ENCODE data around the gene AKAP3.

Gene AKAP3

GRCh38 chr12:4648501-4649357 is at the start of gene AKAP3, which contains the start of gene NDUFA9:
AKAP3 (minus strand) TSS chr12:4649051; CDS start chr12:4638196, 10,855 bp downstream.
NDUFA9 (plus strand) TSS chr12:4649114; CDS start chr12:4649127, 13 bp downstream.
- DNase-seq, result peak; percentile 84 to 93 (median 89)

GRCh38 chr12:4690760-4691159 is 41.9 kb upstream of the AKAP3 start:
- no peak for DNase-seq

GRCh38 chr12:4685317-4685716 is 36.5 kb upstream of the AKAP3 start:
- DNase-seq, result no peak

- no peak for DNase-seq
Observed at GRCh38 chr12:4681732-4682131, 32.9 kb upstream of the AKAP3 start.

GRCh38 chr12:4679711-4680110 is 30.9 kb upstream of the AKAP3 start:
- DNase-seq, result no peak

GRCh38 chr12:4665236-4665635 is 16.4 kb upstream of the AKAP3 start:
- no peak for DNase-seq

- no peak for DNase-seq
Observed at GRCh38 chr12:4663971-4664505, 15.2 kb upstream of the AKAP3 start.

- no peak for DNase-seq
Observed at GRCh38 chr12:4653691-4654090, 4.8 kb upstream of the AKAP3 start.

- DNase-seq, result no peak
Observed at GRCh38 chr12:4653257-4653656, 4.4 kb upstream of the AKAP3 start.

- no peak for DNase-seq
Observed at GRCh38 chr12:4649358-4649661, 459 bp upstream of the AKAP3 start.

- DNase-seq, result no peak
Observed at GRCh38 chr12:4648104-4648500, 749 bp downstream of the AKAP3 start.

- no peak for DNase-seq
Observed at GRCh38 chr12:4645023-4645422, 3.8 kb downstream of the AKAP3 start.

- DNase-seq, result no peak
Observed at GRCh38 chr12:4643747-4644146, 5.1 kb downstream of the AKAP3 start.

- no peak for DNase-seq
Observed at GRCh38 chr12:4630262-4630661, 18.6 kb downstream of the AKAP3 start.

GRCh38 chr12:4628406-4628805 is 20.4 kb downstream of the AKAP3 start:
- no peak for DNase-seq

- no peak for DNase-seq
Observed at GRCh38 chr12:4626543-4626942, 22.3 kb downstream of the AKAP3 start.

- DNase-seq, result peak in 1 of 3 experiments; percentile 30
Observed at GRCh38 chr12:4621511-4621910, 27.3 kb downstream of the AKAP3 start.

GRCh38 chr12:4615667-4616066 is 33.2 kb downstream of the AKAP3 start:
- no peak for DNase-seq

- DNase-seq, result no peak
Observed at GRCh38 chr12:4610481-4610880, 38.4 kb downstream of the AKAP3 start.

GRCh38 chr12:4609071-4609470 is 39.8 kb downstream of the AKAP3 start:
- DNase-seq, result no peak

- DNase-seq, result no peak
Observed at GRCh38 chr12:4607056-4607455, 41.8 kb downstream of the AKAP3 start.

- DNase-seq, result peak; percentile 42 to 94 (median 84)
Observed at GRCh38 chr12:4604684-4605193, 44.1 kb downstream of the AKAP3 start.

GRCh38 chr12:4603946-4604345 is 44.9 kb downstream of the AKAP3 start:
- DNase-seq, result no peak

GRCh38 chr12:4603421-4603820 is 45.4 kb downstream of the AKAP3 start:
- peak in 2 of 3 experiments; percentile 59 to 85 for DNase-seq

All from NCI-H1417 (cell line).